H1 (cell line): ENCODE results near the gene RSPO3. TPM values are rescaled to one million over a fixed set of nuclear protein-coding genes. Genes with fewer than 3 reads are reported as not detected.

Experiments
- CTCF ChIA-PET: fragments of 300-600 bp; sonication (Branson Sonifier 250); formaldehyde crosslinking; loops from one replicate; lab custom pipeline; 2021; ENCODE audit not compliant: partially characterized antibody; lab: Charles Lee
- POLR2A ChIA-PET: fragments of 300-600 bp; sonication (Branson Sonifier 250); formaldehyde crosslinking; loops from one replicate; lab custom pipeline; 2021; ENCODE audit warnings: inconsistent platforms; ENCODE audit not compliant: partially characterized antibody; lab: Charles Lee
- DNase-seq, 2 experiments: peaks; one replicate each; pipeline versions ENCODE4 v3.0.0 to v3.0.0-alpha.2; 2010 to 2022; ENCODE audit warnings: low spot score in 2 of 2, low read depth in 1 of 2, mixed read lengths in 1 of 2
- FAIRE-seq: peaks from 2 replicates; lab custom pipeline; 2011; peaks lifted over from hg19 to GRCh38; lab: Jason Lieb, UNC
- H2AFZ ChIP-seq: 2 replicates; pipeline ENCODE4 v1.8.1; 2012; ENCODE audit warnings: low read length, inconsistent platforms
- H2AK5ac ChIP-seq: 2 replicates; pipeline ENCODE4 v1.6.1; 2013; ENCODE audit warnings: low read depth, low read length
- H2BK120ac ChIP-seq: replicated peaks from 2 replicates; pipeline ENCODE3; 2013; ENCODE audit warnings: low read depth, low read length, inconsistent platforms
- H2BK12ac ChIP-seq: 2 replicates; pipeline ENCODE4 v1.6.1; 2013; ENCODE audit warnings: low read depth, low read length
- H2BK15ac ChIP-seq: 2 replicates; pipeline ENCODE4 v1.6.1; 2013; ENCODE audit warnings: low read length
- H2BK20ac ChIP-seq: 2 replicates; pipeline ENCODE4 v1.6.1; 2013; ENCODE audit warnings: low read length
- H2BK5ac ChIP-seq: 2 replicates; pipeline ENCODE4 v1.6.1; 2013; ENCODE audit warnings: low read depth, low read length
- H3K14ac ChIP-seq: 2 replicates; pipeline ENCODE4 v1.6.1; 2013; ENCODE audit warnings: inconsistent platforms; ENCODE audit not compliant: insufficient read length
- H3K18ac ChIP-seq: 2 replicates; pipeline ENCODE4 v1.6.1; 2013; ENCODE audit warnings: low read length; ENCODE audit errors: extremely low read depth
- H3K23ac ChIP-seq: 2 replicates; pipeline ENCODE4 v1.6.1; 2013; ENCODE audit warnings: inconsistent platforms; ENCODE audit not compliant: insufficient read length
- H3K23me2 ChIP-seq: 2 replicates; pipeline ENCODE4 v1.6.1; 2013; ENCODE audit warnings: low read depth, low read length
- H3K27ac ChIP-seq: 2 replicates; pipeline ENCODE4 v1.6.1; 2011; ENCODE audit warnings: low read depth, low read length, inconsistent platforms
- H3K27me3 ChIP-seq, 4 experiments: replicated peaks in 1 of 4; 1 replicate in 1 of 4; 2 replicates in 3 of 4; pipeline versions ENCODE4 v1.6.1 to v1.8.1; 2011 to 2013; ENCODE audit warnings: low read length in 3 of 4, mild to moderate bottlenecking in 3 of 4, inconsistent platforms in 2 of 4, mixed read lengths in 2 of 4, moderate library complexity in 1 of 4; ENCODE audit not compliant: control insufficient read depth in 3 of 4, insufficient read depth in 3 of 4; ENCODE audit errors: extremely low read depth in 1 of 4
- H3K36me3 ChIP-seq, 4 experiments: 2 replicates each; pipeline versions ENCODE4 v1.6.1 to v1.8.1; 2011 to 2013; ENCODE audit warnings: mild to moderate bottlenecking in 4 of 4, low read length in 3 of 4, moderate library complexity in 2 of 4, control low read depth in 1 of 4, inconsistent platforms in 1 of 4; ENCODE audit not compliant: insufficient read depth in 4 of 4, control insufficient read depth in 2 of 4
- H3K4ac ChIP-seq: replicated peaks from 2 replicates; pipeline ENCODE3; 2013; ENCODE audit warnings: low read length, low read depth, mixed read lengths, inconsistent platforms; ENCODE audit not compliant: insufficient read length
- H3K4me1 ChIP-seq, 4 experiments: replicated peaks in 1 of 4; 1 replicate in 1 of 4; 2 replicates in 3 of 4; pipeline versions ENCODE4 v1.6.1 to v1.8.1; 2011 to 2013; ENCODE audit warnings: low read length in 3 of 4, inconsistent platforms in 2 of 4, mixed read lengths in 1 of 4; ENCODE audit not compliant: insufficient read depth in 4 of 4, control insufficient read depth in 3 of 4
- H3K4me2 ChIP-seq, 2 experiments: 2 replicates each; pipeline versions ENCODE4 v1.6.1 to v1.8.1; 2011 to 2013; ENCODE audit warnings: low read depth in 2 of 2, low read length in 2 of 2, control low read depth in 1 of 2, inconsistent platforms in 1 of 2, mild to moderate bottlenecking in 1 of 2; ENCODE audit not compliant: insufficient read depth in 1 of 2
- H3K4me3 ChIP-seq, 4 experiments: fragments of 200-600, 300-600 bp in 1 of 4; sonication (generic), shearing (Covaris generic), sonication (Bioruptor Twin) in 1 of 4; 2 replicates each; pipeline versions ENCODE4 v1.5.1 to v1.8.1; 2011 to 2016; ENCODE audit warnings: low read length in 4 of 4, low read depth in 3 of 4, control low read depth in 2 of 4, inconsistent platforms in 2 of 4, mild to moderate bottlenecking in 2 of 4, mixed read lengths in 1 of 4, moderate library complexity in 1 of 4; ENCODE audit not compliant: insufficient read depth in 2 of 4; ENCODE audit errors: extremely low read depth in 1 of 4
- H3K56ac ChIP-seq: replicated peaks from 2 replicates; pipeline ENCODE3; 2013; ENCODE audit warnings: low read depth, mild to moderate bottlenecking, mixed read lengths, low read length, inconsistent platforms; ENCODE audit not compliant: insufficient read length
- H3K79me1 ChIP-seq: 2 replicates; pipeline ENCODE4 v1.6.1; 2013; ENCODE audit warnings: low read depth, low read length, control low read depth
- H3K79me2 ChIP-seq, 2 experiments: 2 replicates each; pipeline versions ENCODE4 v1.6.1 to v1.8.1; 2012 to 2013; ENCODE audit warnings: low read length in 2 of 2, mild to moderate bottlenecking in 2 of 2, inconsistent platforms in 1 of 2; ENCODE audit not compliant: insufficient read depth in 2 of 2, control insufficient read depth in 1 of 2
- H3K9ac ChIP-seq, 4 experiments: replicated peaks in 1 of 4; 1 replicate in 1 of 4; 2 replicates in 3 of 4; pipeline versions ENCODE4 v1.6.1 to v1.8.1; 2011 to 2013; ENCODE audit warnings: low read depth in 3 of 4, low read length in 3 of 4, control low read depth in 2 of 4, mild to moderate bottlenecking in 2 of 4, moderate library complexity in 2 of 4, inconsistent platforms in 1 of 4; ENCODE audit errors: extremely low read depth in 1 of 4
- H3K9me3 ChIP-seq, 2 experiments: 2 replicates each; pipeline versions ENCODE4 v1.6.1 to v1.8.1; 2012 to 2013; ENCODE audit warnings: mild to moderate bottlenecking in 2 of 2, moderate library complexity in 2 of 2, control low read depth in 1 of 2, inconsistent platforms in 1 of 2, low read depth in 1 of 2, low read length in 1 of 2, mixed read lengths in 1 of 2; ENCODE audit not compliant: insufficient read depth in 2 of 2
- H4K20me1 ChIP-seq, 2 experiments: replicated peaks in 1 of 2; 2 replicates each; pipeline versions ENCODE3 to v1.8.1; 2011 to 2013; ENCODE audit warnings: inconsistent platforms in 2 of 2, low read length in 2 of 2, mild to moderate bottlenecking in 1 of 2; ENCODE audit not compliant: insufficient read depth in 2 of 2, control insufficient read depth in 1 of 2
- H4K5ac ChIP-seq: 2 replicates; pipeline ENCODE4 v1.6.1; 2013; ENCODE audit warnings: low read length, low read depth, mixed read lengths, inconsistent platforms; ENCODE audit not compliant: insufficient read length
- H4K8ac ChIP-seq: 2 replicates; pipeline ENCODE4 v1.8.0; 2013; ENCODE audit warnings: mild to moderate bottlenecking, moderate library complexity, low read length, inconsistent platforms; ENCODE audit not compliant: insufficient read depth; ENCODE audit errors: extremely low read depth
- H4K91ac ChIP-seq: replicated peaks from 2 replicates; pipeline ENCODE3; 2013; ENCODE audit warnings: low read length, mixed read lengths, inconsistent platforms; ENCODE audit not compliant: insufficient read length
- CHD1 ChIP-seq: IDR thresholded peaks from 2 replicates; pipeline ENCODE4 v1.6.1; 2012; ENCODE audit warnings: low read depth, low read length, improper control_type of control experiment
- CHD2 ChIP-seq: IDR thresholded peaks from 2 replicates; pipeline ENCODE4 v1.6.1; 2012; ENCODE audit warnings: low read length, improper control_type of control experiment
- EGR1 ChIP-seq: IDR thresholded peaks from 2 replicates; pipeline ENCODE4 v1.6.1; 2011; ENCODE audit warnings: low read depth, low read length, borderline replicate concordance
- KDM4A ChIP-seq: IDR thresholded peaks from one replicate; pipeline ENCODE4 v1.7.1; 2012; ENCODE audit warnings: low read depth, mild to moderate bottlenecking, moderate library complexity, low read length, inconsistent platforms; ENCODE audit not compliant: severe bottlenecking
- NANOG ChIP-seq: IDR thresholded peaks from 2 replicates; pipeline ENCODE4 v1.6.1; 2011; ENCODE audit warnings: low read length, low read depth, mild to moderate bottlenecking, inconsistent platforms; ENCODE audit not compliant: insufficient read depth, poor library complexity, severe bottlenecking
- POLR2A ChIP-seq, 2 experiments: IDR thresholded peaks; 1 replicate in 1 of 2; 2 replicates in 1 of 2; pipeline ENCODE4 v1.6.1; 2011; ENCODE audit warnings: low read depth in 2 of 2, low read length in 2 of 2, mild to moderate bottlenecking in 2 of 2; ENCODE audit errors: control extremely low read depth in 1 of 2
- RBBP5 ChIP-seq: IDR thresholded peaks from 2 replicates; pipeline ENCODE4 v1.7.1; 2012; ENCODE audit warnings: low read depth, mild to moderate bottlenecking, inconsistent platforms, low read length, moderate library complexity, borderline replicate concordance
- RNF2 ChIP-seq: fragments of 200-900, 300-1000 bp; sonication (generic); IDR thresholded peaks from 2 replicates; pipeline ENCODE4 v1.7.1; 2016; ENCODE audit warnings: borderline replicate concordance, low read depth, mild to moderate bottlenecking, antibody characterized with exemption, low read length; ENCODE audit not compliant: poor library complexity, severe bottlenecking; ENCODE audit errors: missing control alignments
- SIRT6 ChIP-seq: IDR thresholded peaks from one replicate; pipeline ENCODE4 v1.7.1; 2012; ENCODE audit warnings: low read length, inconsistent platforms
- TAF1 ChIP-seq: IDR thresholded peaks from 2 replicates; pipeline ENCODE4 v1.6.1; 2011; ENCODE audit warnings: mild to moderate bottlenecking, low read depth, low read length
- TBP ChIP-seq: IDR thresholded peaks from 2 replicates; pipeline ENCODE4 v1.6.1; 2011; ENCODE audit warnings: low read depth, low read length, improper control_type of control experiment
- ZNF274 ChIP-seq: IDR thresholded peaks from 2 replicates; pipeline ENCODE4 v1.7.0; 2012; ENCODE audit warnings: low read length, borderline replicate concordance; ENCODE audit errors: extremely low read depth
- WGBS, 2 experiments: shearing (Covaris generic) in 1 of 2; methylation state at CpG; one replicate each; pipeline versions ENCODE4 v1.1.6 to v1.1.7; 2013 to 2015; ENCODE audit warnings: low lambda C conversion rate in 2 of 2, mixed read lengths in 2 of 2, inconsistent platforms in 1 of 2, low coverage in 1 of 2, missing lambda C conversion rate in 1 of 2; ENCODE audit not compliant: insufficient replicate concordance in 2 of 2, insufficient coverage in 1 of 2, insufficient read length in 1 of 2; ENCODE audit errors: extremely low coverage in 1 of 2, missing lambda C conversion rate in 1 of 2; 5-methylcytosine and 5-hydroxymethylcytosine counted together
- polyA plus RNA-seq, 7 experiments: library from polyadenylated mRNA; depleted of rRNA in 3 of 7; stranded (reverse) in 5 of 7; unstranded in 2 of 7; fragments of >200 nt in 5 of 7; fragments of 200-250 nt in 2 of 7; gene quantifications; 1 replicate in 5 of 7; 2 replicates in 1 of 7; 4 replicates in 1 of 7; pipeline versions ENCODE4 v1.2.1 to v1.2.3, GENCODE V29; 2011 to 2013; ENCODE audit warnings: missing spikeins in 2 of 7, mixed read lengths in 2 of 7
- total RNA-seq: library from RNA; stranded (reverse); fragmentation: NEBNext Ultra II Directional; extraction: Animal tissue kit (Norgen Biotek cat#: 25700); gene quantifications from 2 replicates; pipeline ENCODE4 v1.2.1, GENCODE V29; 2021
- TF ChIP-seq, protein P1 (sequence below): IDR thresholded peaks from 2 replicates; pipeline ENCODE4 v1.6.1; 2012; ENCODE audit warnings: inconsistent platforms

Gene RSPO3
- total and polyA plus RNA-seq, 2 of the 8 experiments (the other 6 are each of a cell fraction or from before 2014, with no cell fraction given): not detected

DNA sequence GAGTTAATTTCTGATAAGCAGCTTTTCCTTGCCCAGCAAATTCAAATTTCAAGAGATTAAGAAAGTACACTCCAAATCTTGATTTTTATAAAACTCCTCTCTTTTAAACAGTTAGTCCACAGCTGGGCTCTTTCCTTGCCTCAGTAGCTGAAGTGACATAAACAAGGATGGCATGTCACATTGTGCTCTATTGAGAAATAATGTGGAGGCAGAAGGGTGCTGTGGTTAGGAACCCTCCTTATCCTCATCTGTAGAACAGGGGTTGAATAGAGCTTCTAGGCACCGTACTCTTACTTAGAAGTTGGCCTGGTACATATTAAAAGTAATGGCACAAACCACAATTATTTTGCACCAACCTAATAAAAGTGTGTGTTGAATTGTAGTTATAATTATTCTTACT is 70.3 kb downstream of the RSPO3 start:
- H3K36me3 ChIP-seq: no peaks in the 10 kb centered on the region
- no peak overlapping the region for H3K56ac ChIP-seq
- H3K9me3 ChIP-seq: no peaks in the 10 kb centered on the region
- no peak overlapping the region for H3K4me3 ChIP-seq
- 88% methylated on average over 1 of the region's 1 CpG; no CpG with 5 or more reads in 1 of the 2 experiments for WGBS, 2 experiments
- no peak overlapping the region for H2BK20ac ChIP-seq
- ChIA-PET CTCF (interaction anchor here (0.8 to 3.9 kb wide), 16 partner anchors 10 to 389 kb away, joined by 3 to 23 read pairs (median 4); partner anchors contain the start of gene RNF146), POLR2A (no interaction called here)
- no peak overlapping the region for H2BK5ac ChIP-seq
- H3K27me3 ChIP-seq: no peaks in the 10 kb centered on the region
- H3K27ac ChIP-seq: no peak overlapping the region
- H4K8ac ChIP-seq: no peak overlapping the region
- H2BK12ac ChIP-seq: no peak overlapping the region
- H2AK5ac ChIP-seq: no peak overlapping the region
- no peak overlapping the region for H3K9ac ChIP-seq
- H3K14ac ChIP-seq: no peak overlapping the region
- no peaks in the 10 kb centered on the region for H3K79me1 ChIP-seq
- H3K23me2 ChIP-seq: no peaks in the 10 kb centered on the region
- no peak overlapping the region for H3K4ac ChIP-seq
- H3K4me1 ChIP-seq: no peaks in the 10 kb centered on the region
- H3K18ac ChIP-seq: no peak overlapping the region
- H4K5ac ChIP-seq: no peak overlapping the region
- TF ChIP-seq CHD2: no peak
- no peak for TF ChIP-seq NANOG
- TF ChIP-seq ZNF274: no peak
- TF ChIP-seq EGR1: no peak
- TF ChIP-seq, protein P1, sequence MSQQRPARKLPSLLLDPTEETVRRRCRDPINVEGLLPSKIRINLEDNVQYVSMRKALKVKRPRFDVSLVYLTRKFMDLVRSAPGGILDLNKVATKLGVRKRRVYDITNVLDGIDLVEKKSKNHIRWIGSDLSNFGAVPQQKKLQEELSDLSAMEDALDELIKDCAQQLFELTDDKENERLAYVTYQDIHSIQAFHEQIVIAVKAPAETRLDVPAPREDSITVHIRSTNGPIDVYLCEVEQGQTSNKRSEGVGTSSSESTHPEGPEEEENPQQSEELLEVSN: no peak
- TF ChIP-seq RNF2: no peak
- TF ChIP-seq POLR2A (IDR thresholded peaks at IDR 0.05; ENCODE audit: control extremely low read depth in 1 of 2, low read depth in 2 of 2, low read length in 2 of 2): no peak
- TF ChIP-seq TBP: no peak
- TF ChIP-seq TAF1: no peak
- no peak for TF ChIP-seq RBBP5
- no peak for TF ChIP-seq SIRT6
- TF ChIP-seq CHD1: no peak
- no peak for TF ChIP-seq KDM4A
- FAIRE-seq (no peak), DNase-seq (no peak)
- no peaks in the 10 kb centered on the region for H3K79me2 ChIP-seq
- H2BK120ac ChIP-seq: no peak overlapping the region
- H2BK15ac ChIP-seq: no peak overlapping the region
- H3K23ac ChIP-seq: no peak overlapping the region
- no peak overlapping the region for H4K91ac ChIP-seq
- H3K4me2 ChIP-seq: no peak overlapping the region
- no peak overlapping the region for H2AFZ ChIP-seq
- no peaks in the 10 kb centered on the region for H4K20me1 ChIP-seq
